IgD-negative memory B cell (primary cell): ENCODE results near the gene NUCB1. TPM values are rescaled to one million over a fixed set of nuclear protein-coding genes. Genes with fewer than 3 reads are reported as not detected.

Experiments used
- H3K27ac Mint-ChIP-seq, 3 donors: one replicate each; pipeline ENCODE4 v1.8.0; 2020 to 2022; ENCODE audit warnings: mild to moderate bottlenecking in 3 of 3, mixed read lengths in 3 of 3, moderate library complexity in 1 of 3
- H3K27me3 Mint-ChIP-seq: one replicate; pipeline ENCODE4 v1.8.0; 2021; ENCODE audit warnings: mixed read lengths
- H3K36me3 Mint-ChIP-seq: one replicate; pipeline ENCODE4 v1.8.0; 2020; ENCODE audit warnings: mild to moderate bottlenecking, mixed read lengths
- H3K4me1 Mint-ChIP-seq, 3 donors: one replicate each; pipeline ENCODE4 v1.8.0; 2020 to 2022; ENCODE audit warnings: mixed read lengths in 3 of 3, mild to moderate bottlenecking in 1 of 3
- H3K4me3 Mint-ChIP-seq, 4 donors: one replicate each; pipeline ENCODE4 v1.8.0; 2020 to 2022; ENCODE audit warnings: mild to moderate bottlenecking in 4 of 4, mixed read lengths in 4 of 4, moderate library complexity in 3 of 4
- H3K9me3 Mint-ChIP-seq, 3 donors: one replicate each; pipeline ENCODE4 v1.8.0; 2020 to 2021; ENCODE audit warnings: mixed read lengths in 3 of 3, mild to moderate bottlenecking in 1 of 3
- polyA plus RNA-seq: library from polyadenylated mRNA; unstranded; fragments of 300-500 nt; fragmentation: Illumina TruSeq; gene quantifications from one replicate; pipeline ENCODE4 v1.2.3, GENCODE V29; 2021

The NUCB1 gene
- 103 TPM for polyA plus RNA-seq

DNA sequence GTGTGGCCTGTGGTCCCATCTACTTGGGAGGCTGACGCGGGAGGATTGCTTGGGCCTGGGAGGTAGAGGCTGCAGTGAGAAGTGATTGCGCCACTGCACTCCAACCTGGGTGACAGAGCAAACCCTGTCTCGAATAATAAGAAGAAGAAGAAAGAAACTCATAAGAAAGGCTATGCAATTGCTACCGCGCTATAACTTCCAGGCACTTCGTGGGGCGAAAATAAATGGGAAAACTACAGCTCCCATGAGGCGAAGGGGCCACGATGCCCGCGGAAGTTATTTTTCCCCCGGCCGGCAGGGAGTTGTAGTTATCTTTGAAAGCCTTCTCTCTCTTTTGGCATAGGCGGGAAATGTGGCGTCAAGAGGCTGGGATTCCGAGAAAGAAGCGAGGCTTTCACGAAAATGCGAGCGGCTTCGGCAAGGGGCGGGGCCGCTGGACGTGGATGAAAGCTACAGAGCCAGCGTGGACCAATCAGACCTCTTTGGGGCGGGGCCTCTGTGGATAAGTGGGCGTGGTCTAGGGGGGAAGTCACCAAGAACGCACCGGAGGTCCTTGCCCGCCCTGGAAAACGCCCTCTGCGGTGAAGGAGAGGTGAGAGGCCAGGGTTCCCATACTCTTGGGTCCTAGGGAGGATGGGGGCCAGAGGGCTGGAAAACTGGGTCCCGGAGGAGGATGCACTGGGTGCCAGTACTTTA is at the start of gene NUCB1:
NUCB1 (plus strand) TSS at position 532 of the 696 bp plus-strand sequence. CDS start 485 bp downstream, outside the sequence.
- Mint-ChIP-seq H3K27me3 (peaks cover 13% of the 10 kb centered on the region), H3K4me1 (peaks cover 12 to 21% (median 16%) of the 10 kb centered on the region in 3 donors), H3K36me3 (peaks cover 5% of the 10 kb centered on the region), H3K9me3 (no peaks in the 10 kb centered on the region), H3K4me3 (peak within 1 kb of the TSS; percentile 94 to 100 (median 99)), H3K27ac (peak within 1 kb of the TSS; percentile 64 to 96 (median 92))

DNA sequence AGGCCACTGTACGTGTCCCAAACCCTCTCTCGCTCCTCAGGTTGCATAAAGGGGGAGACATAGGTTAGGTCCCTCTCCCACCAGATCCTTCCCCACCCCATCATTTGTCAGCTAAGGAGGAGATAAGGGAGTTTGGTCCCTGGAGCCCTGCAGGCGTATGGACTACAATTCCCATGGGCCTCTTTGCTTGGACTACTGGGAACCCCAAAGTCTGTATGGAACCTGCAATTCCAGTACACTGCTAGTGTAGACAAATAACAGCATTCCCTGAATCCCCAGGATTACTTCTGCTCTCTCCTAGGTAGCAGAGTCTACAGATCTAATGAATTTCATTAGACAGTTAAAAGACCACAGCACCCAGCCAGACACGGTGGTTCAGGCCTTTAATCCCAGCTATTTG is 47.8 kb upstream of the NUCB1 start:
- Mint-ChIP-seq H3K4me1 (no peaks in the 10 kb centered on the region), H3K36me3 (no peaks in the 10 kb centered on the region), H3K27me3 (no peaks in the 10 kb centered on the region), H3K27ac (no peak overlapping the region), H3K9me3 (no peaks in the 10 kb centered on the region), H3K4me3 (no peak overlapping the region)

DNA sequence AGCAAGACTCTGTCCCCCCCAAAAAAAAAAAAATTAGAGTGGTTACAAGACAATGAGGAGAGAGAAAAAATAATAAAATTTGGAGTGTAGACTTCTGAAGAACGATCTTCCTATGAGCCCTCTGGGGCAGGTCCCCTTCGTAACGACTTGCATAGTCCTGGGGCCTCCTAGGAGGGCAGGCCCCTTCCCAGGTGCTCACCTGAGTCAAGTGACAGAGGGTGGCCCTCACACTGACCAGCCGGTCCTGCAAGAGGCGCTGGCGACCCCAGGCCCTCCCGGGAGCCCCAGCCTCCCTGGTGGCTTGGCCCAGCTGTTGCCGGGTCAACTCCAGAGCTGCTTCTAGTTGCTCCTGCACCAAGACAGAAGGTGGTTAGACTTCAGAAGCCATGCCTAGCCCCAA is 46.6 kb upstream of the NUCB1 start:
- Mint-ChIP-seq H3K4me1 (no peaks in the 10 kb centered on the region), H3K27me3 (no peaks in the 10 kb centered on the region), H3K9me3 (no peaks in the 10 kb centered on the region), H3K4me3 (no peak overlapping the region), H3K27ac (no peak overlapping the region), H3K36me3 (no peaks in the 10 kb centered on the region)

DNA sequence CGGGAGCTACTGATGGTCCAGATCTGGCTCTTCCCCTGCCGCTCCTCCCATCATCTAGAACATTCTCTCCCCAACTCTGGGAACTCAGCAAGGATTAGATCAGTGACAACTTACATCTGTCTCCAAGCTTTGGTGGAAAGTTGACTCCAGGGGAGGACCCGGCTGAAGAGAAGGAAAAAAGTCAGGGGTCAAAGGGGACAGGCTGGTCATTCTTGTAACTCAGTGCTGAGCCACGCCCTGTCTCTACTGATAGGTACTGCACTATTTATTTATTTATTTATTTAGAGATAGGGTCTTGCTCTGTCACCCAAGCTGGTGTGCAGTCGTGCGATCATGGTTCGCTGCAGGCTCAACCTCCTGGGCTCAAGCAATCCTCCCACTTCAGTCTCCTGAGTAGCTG is 46.0 kb upstream of the NUCB1 start:
- Mint-ChIP-seq H3K9me3 (no peaks in the 10 kb centered on the region), H3K4me3 (no peak overlapping the region), H3K27ac (no peak overlapping the region), H3K36me3 (no peaks in the 10 kb centered on the region), H3K27me3 (no peaks in the 10 kb centered on the region), H3K4me1 (peaks cover 0 to under 1% (median 0%) of the 10 kb centered on the region in 3 donors)

GRCh38 chr19:48856921-48857320 is 43.2 kb upstream of the NUCB1 start:
- no peak overlapping the region for H3K27ac Mint-ChIP-seq
- H3K4me1 Mint-ChIP-seq = peaks cover 0 to 8% (median 3%) of the 10 kb centered on the region in 3 donors
- peak overlapping the region in 1 of 4 donors; percentile 48 for H3K4me3 Mint-ChIP-seq
- H3K27me3 Mint-ChIP-seq = peaks cover 1% of the 10 kb centered on the region
- H3K36me3 Mint-ChIP-seq = no peaks in the 10 kb centered on the region
- H3K9me3 Mint-ChIP-seq = no peaks in the 10 kb centered on the region

DNA sequence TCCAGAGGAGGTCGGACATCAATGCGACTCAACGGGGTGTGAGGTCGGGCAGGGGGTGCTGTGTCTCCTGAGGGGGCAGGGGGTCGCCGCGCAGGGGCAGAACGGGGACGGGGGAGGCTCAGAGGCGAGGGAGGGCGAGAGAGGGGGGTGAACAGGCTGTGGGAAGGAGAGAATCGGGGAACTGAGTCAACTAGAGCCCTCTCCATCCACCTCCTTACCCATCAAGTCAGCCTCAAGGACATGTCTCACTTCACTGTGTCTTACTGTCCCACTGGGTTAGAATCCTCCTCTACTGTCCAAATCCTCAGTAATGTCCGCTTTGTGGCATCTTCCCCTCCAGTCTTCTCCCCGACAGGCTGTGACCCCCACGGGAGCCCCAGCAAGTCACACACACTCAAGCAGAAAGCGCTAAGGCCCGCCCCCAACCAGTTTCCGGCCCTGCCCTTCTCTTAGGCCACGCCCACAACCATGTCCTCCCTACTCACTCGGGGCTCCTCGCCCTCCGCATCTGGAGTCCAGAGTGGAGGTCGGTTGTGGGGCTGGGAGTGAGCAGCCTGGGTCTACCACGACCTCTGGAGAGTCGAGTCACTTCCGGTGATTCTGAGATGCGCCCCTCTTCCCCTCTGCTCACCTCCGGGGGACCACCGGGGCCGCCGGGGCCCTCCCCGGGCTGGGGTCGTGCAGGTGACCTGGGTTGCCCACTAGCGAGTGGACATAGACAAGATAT is 41.0 kb upstream of the NUCB1 start:
- no peaks in the 10 kb centered on the region for H3K36me3 Mint-ChIP-seq
- H3K27ac Mint-ChIP-seq = peak overlapping the region in 2 of 3 donors; percentile 26 to 48
- peaks cover 0 to 8% (median 3%) of the 10 kb centered on the region in 3 donors for H3K4me1 Mint-ChIP-seq
- H3K27me3 Mint-ChIP-seq = peaks cover 1% of the 10 kb centered on the region
- H3K4me3 Mint-ChIP-seq = peak overlapping the region; percentile 84 to 95 (median 90)
- H3K9me3 Mint-ChIP-seq = no peaks in the 10 kb centered on the region

- Mint-ChIP-seq H3K27ac (peak overlapping the region in 1 of 3 donors; percentile 69), H3K4me1 (peaks cover 0 to 8% (median 3%) of the 10 kb centered on the region in 3 donors), H3K36me3 (no peaks in the 10 kb centered on the region), H3K9me3 (no peaks in the 10 kb centered on the region), H3K4me3 (peak overlapping the region; percentile 84 to 95 (median 90)), H3K27me3 (peaks cover 1% of the 10 kb centered on the region)
Measured at GRCh38 chr19:48859711-48860572, 40.2 kb upstream of the NUCB1 start.

- H3K4me3 Mint-ChIP-seq = peak overlapping the region in 1 of 4 donors; percentile 11
- H3K4me1 Mint-ChIP-seq = peaks cover 0 to 8% (median 3%) of the 10 kb centered on the region in 3 donors
- H3K27ac Mint-ChIP-seq = peak overlapping the region in 2 of 3 donors; percentile 46 to 88
- H3K36me3 Mint-ChIP-seq = no peaks in the 10 kb centered on the region
- H3K9me3 Mint-ChIP-seq = no peaks in the 10 kb centered on the region
- peaks cover 5% of the 10 kb centered on the region for H3K27me3 Mint-ChIP-seq
Measured at GRCh38 chr19:48861313-48861712, 38.8 kb upstream of the NUCB1 start.

GRCh38 chr19:48862827-48863226 is 37.3 kb upstream of the NUCB1 start:
- Mint-ChIP-seq H3K36me3 (no peaks in the 10 kb centered on the region), H3K27me3 (peaks cover 12% of the 10 kb centered on the region), H3K9me3 (no peaks in the 10 kb centered on the region), H3K4me3 (no peak overlapping the region), H3K27ac (no peak overlapping the region), H3K4me1 (peaks cover 3 to 8% (median 4%) of the 10 kb centered on the region in 3 donors)

- H3K4me1 Mint-ChIP-seq = peaks cover 0 to 4% (median 4%) of the 10 kb centered on the region in 3 donors
- H3K4me3 Mint-ChIP-seq = peak overlapping the region in 1 of 4 donors; percentile 77
- no peaks in the 10 kb centered on the region for H3K36me3 Mint-ChIP-seq
- H3K27ac Mint-ChIP-seq = peak overlapping the region in 1 of 3 donors; percentile 83
- no peaks in the 10 kb centered on the region for H3K9me3 Mint-ChIP-seq
- H3K27me3 Mint-ChIP-seq = peaks cover 11% of the 10 kb centered on the region
Measured at GRCh38 chr19:48866692-48867091, 33.4 kb upstream of the NUCB1 start.

- H3K9me3 Mint-ChIP-seq = peaks cover 0 to under 1% (median 0%) of the 10 kb centered on the region in 3 donors
- no peaks in the 10 kb centered on the region for H3K36me3 Mint-ChIP-seq
- H3K4me1 Mint-ChIP-seq = peaks cover 2 to 5% (median 4%) of the 10 kb centered on the region in 3 donors
- peak overlapping the region in 1 of 3 donors; percentile 83 for H3K27ac Mint-ChIP-seq
- H3K27me3 Mint-ChIP-seq = peaks cover 11% of the 10 kb centered on the region
- H3K4me3 Mint-ChIP-seq = peak overlapping the region in 1 of 4 donors; percentile 77
Measured at GRCh38 chr19:48867123-48867745, 32.9 kb upstream of the NUCB1 start.

GRCh38 chr19:48867746-48868113 is 32.4 kb upstream of the NUCB1 start:
- Mint-ChIP-seq H3K4me3 (no peak overlapping the region), H3K27me3 (peaks cover 11% of the 10 kb centered on the region), H3K4me1 (peaks cover 2 to 5% (median 5%) of the 10 kb centered on the region in 3 donors), H3K9me3 (peaks cover 0 to 3% (median 0%) of the 10 kb centered on the region in 3 donors), H3K36me3 (no peaks in the 10 kb centered on the region), H3K27ac (no peak overlapping the region)

- peaks cover 0 to 3% (median 0%) of the 10 kb centered on the region in 3 donors for H3K9me3 Mint-ChIP-seq
- H3K4me1 Mint-ChIP-seq = peaks cover 5 to 10% (median 6%) of the 10 kb centered on the region in 3 donors
- H3K4me3 Mint-ChIP-seq = peak within 1 kb of the TSS in 2 of 4 donors; percentile 69 to 77
- H3K27ac Mint-ChIP-seq = peak within 1 kb of the TSS in 1 of 3 donors; percentile 83
- H3K36me3 Mint-ChIP-seq = no peaks in the 10 kb centered on the region
- peaks cover 11% of the 10 kb centered on the region for H3K27me3 Mint-ChIP-seq
Measured at GRCh38 chr19:48868114-48868886, 31.8 kb upstream of the NUCB1 start, which contains the start of gene PLEKHA4. TSS of gene PLEKHA4 (minus strand) at chr19:48868617. CDS start at chr19:48867620, 997 bp downstream.
